T-helper 2 cell treated with Interferon-gamma antibody and Interleukin-4, amounts not matched to agents 100 ng/mL and 5 ng/mL, for 36 hours (primary cell): ENCODE data around the gene ZBTB7C. TPM values are rescaled to one million over a fixed set of nuclear protein-coding genes. Genes with fewer than 3 reads are reported as not detected.

ENCODE experiments used
- intact Hi-C: fragments of 100-400 bp; cut with micrococcal nuclease; formaldehyde crosslinking; loops from one replicate; pipeline ENCODE4 v1.15.1; 2023
- total RNA-seq: library from RNA; stranded (reverse); gene quantifications from 2 replicates; pipeline ENCODE4 v1.2.3, GENCODE V29; 2022

The ZBTB7C gene
- total RNA-seq, 1 donor from 2014 or later = 0.11 TPM

GRCh38 chr18:48219037-48219809 is 190.0 kb downstream of the ZBTB7C start:
- intact Hi-C loops = loop anchor here (10.0 kb wide), 1 partner anchor 54 kb away; no protein-coding TSS in a partner anchor

- intact Hi-C loops = loop anchor here (10.0 kb wide), 1 partner anchor 54 kb away; no protein-coding TSS in a partner anchor
Measured at GRCh38 chr18:48218285-48219022, 190.7 kb downstream of the ZBTB7C start.

- intact Hi-C loops = loop anchor here (10.0 kb wide), 1 partner anchor 53 kb away; no protein-coding TSS in a partner anchor
Measured at GRCh38 chr18:48217258-48218250, 191.6 kb downstream of the ZBTB7C start.

- intact Hi-C loops = loop anchor here (10.0 kb wide), 1 partner anchor 52 kb away; no protein-coding TSS in a partner anchor
Measured at GRCh38 chr18:48216639-48217257, 192.4 kb downstream of the ZBTB7C start.

GRCh38 chr18:48215876-48216638 is 193.1 kb downstream of the ZBTB7C start:
- intact Hi-C loops = loop anchor here (10.0 kb wide), 1 partner anchor 51 kb away; no protein-coding TSS in a partner anchor

DNA sequence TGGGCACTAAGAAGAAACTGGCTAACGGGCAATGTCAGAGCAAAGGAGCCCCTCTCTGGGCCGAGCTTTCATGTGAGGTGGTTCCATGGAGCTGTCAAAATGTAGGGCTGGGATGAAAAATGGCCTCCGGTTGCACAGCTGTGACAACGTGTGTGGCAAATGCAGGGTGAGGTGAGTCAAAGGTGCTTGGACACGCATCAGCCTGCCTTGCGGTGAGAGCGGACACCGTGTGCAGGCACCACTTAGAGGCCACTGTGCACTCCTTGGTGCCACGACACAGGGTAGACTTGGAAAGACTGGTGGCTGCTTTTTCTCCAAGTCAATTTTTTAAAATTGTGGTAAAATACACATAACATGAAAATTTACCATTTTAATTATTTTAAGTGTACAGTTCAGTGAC is 195.4 kb downstream of the ZBTB7C start:
- intact Hi-C loops = loop anchor here (10.0 kb wide), 1 partner anchor 49 kb away; no protein-coding TSS in a partner anchor

DNA sequence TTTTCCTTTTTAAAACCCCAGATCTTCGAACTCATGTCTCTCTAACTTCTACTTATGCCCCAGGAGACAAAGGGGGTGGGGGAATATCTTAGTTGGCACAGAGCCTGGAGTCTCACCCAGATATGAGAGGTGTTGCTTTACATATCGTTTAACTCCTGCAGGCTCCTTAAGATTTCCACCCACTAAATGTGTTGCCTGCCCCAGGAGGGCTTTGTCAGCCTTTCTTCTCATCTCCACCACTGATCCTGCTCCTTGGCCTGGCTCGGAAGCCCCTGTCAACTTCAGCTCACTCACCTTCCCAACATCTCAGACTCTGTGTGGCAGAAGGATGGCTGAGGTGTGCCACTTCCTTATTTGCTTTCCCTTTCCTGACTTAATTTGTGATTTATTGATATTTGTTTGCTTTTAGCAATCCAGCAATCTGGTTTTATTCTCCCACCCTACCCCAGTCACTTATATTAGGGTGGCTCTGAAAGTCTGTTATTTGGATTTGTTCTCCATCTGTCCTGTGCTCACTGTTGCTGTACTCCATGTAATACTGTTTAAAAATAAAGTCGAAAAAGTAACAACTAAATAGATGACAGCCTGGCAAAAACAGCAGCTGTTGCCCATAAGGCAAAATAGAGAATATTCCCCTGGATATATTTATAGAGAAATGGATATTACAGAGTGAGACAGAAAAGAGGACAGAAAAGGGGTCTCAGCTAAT is 200.6 kb downstream of the ZBTB7C start:
- intact Hi-C loops = no loop called here

DNA sequence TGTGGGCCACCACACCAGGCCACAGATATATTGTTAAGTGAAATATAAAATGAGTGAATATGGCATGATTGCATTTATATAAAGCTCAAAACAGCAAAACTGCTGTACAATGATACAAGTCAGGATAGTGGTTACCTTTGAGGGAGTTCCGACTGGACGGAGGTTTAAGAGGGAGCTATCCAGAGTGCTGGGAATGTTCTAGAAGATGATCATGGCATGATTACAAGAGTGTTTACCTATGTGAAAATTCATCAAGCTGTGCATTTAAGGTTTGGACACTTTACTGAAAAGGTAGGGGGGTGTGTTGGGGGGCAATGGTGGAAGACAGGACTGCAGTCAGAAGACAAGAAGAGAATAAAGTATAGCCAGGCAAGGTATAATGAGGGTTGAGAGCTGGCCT is 201.4 kb downstream of the ZBTB7C start:
- intact Hi-C loops = no loop called here

DNA sequence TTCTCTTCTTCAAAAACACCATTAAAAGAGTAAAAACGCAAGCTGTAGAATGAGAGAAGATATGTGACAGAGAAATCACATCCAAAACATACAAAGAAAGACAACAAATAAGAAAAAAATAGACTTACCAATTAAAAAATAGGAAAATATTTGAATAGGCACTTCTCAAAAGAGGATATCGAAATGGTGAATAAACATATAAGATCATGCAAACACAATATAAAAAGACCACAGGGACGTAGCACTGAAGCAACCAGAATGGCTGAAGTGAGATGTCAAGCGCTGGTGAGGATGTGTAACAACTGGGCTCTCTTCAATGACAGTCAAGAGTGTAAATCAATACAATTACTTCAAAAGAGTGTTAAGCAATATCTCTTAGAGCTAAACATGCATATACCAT is 202.3 kb downstream of the ZBTB7C start:
- intact Hi-C loops = no loop called here

DNA sequence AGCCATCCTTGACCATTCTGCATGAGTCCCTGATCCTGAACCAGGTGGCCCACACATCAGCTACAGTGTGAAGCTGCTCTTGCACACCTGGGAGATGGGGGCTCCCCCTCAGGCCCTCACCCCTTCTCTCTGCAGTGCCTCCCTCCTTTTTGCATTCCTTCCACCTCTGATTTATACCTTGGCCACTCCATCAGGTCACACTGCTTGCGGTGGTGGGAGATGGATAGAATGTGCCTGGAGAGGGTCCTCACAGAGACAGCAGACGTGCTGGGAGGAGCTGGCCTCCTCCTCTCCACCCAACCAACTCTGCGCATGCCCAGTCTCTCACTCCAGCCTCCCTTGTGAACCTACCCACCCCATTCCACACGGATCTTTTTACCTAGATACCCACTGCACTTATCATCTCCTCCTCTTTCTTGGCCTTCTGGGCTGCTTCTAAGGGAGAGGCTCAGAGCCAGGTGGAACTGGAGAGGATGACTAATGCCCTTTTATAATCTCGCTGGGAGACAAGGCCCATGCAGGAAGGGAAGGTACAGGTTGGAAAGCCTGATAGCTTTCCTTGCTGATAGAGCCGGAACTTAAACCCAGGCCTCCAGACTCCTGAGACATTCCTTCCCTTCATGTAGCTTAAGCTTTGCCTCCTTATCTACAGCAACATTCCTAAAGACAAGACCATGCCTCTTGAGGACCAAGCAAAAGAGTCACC is 205.1 kb downstream of the ZBTB7C start:
- intact Hi-C loops = no loop called here

- intact Hi-C loops = no loop called here
Measured at GRCh38 chr18:48203288-48203945, 205.8 kb downstream of the ZBTB7C start.

DNA sequence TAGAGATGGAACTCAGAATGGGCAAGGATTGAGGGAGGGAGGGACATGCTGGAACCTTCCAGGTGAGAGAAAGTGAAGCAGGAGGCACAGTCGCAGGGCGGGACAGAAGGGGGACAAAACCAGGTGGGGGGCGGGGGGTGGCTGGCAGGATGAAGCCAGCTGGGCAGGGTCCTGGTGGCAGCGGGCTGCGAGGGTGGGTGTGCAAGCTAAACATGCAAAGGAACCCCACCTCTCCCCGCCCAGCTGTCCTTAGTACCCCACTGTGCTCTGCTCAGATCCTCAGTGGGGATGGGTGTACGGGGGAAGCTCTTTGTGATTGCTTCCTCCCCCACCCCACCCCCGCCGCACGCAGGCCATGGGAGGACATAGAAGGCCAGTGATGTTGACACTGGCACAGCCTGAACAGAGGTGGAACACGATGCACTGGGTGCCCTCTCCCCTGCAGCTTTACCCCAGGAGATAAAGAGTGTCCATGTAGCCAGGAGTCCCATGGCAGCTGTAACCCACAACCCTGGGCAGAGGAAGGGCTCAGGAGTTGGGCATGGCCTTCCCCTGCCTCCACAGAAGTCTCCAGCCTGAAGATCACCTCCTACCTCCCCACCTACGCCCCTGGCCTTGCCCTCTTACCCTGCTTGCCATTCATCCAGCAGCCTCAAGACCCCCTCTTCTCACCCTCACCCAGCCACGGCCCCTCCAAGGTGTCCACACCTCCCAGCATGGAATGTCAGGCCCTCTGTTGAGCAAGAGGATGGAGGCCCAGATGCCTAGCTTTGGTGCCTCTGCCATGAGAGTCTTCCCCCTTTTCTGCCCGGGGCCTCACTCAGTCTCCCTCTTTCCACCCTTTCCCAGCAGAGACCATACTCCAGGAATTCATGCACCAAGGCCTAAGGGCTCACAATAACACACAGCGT is 206.6 kb downstream of the ZBTB7C start:
- intact Hi-C loops = no loop called here

DNA sequence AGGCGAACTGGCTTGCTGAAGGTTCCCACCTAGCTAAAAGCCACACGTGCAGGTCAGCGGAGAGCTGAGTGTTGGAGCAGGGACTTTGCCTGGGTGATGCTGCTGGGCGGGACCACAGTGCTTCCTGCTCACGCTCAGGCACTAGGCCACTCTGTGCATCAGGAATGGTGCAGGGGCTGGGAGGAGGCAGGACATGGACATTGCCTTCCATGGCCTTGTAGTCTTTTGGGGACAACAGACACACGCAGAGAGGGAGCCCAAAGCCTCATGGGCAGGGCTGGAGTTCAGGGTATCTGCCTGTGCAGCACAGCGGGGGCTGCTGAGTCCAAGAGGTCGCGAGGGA is 207.2 kb downstream of the ZBTB7C start:
- intact Hi-C loops = no loop called here

GRCh38 chr18:48201337-48202005 is 207.7 kb downstream of the ZBTB7C start:
- intact Hi-C loops = no loop called here

- intact Hi-C loops = no loop called here
Measured at GRCh38 chr18:48200631-48201336, 208.4 kb downstream of the ZBTB7C start.

DNA sequence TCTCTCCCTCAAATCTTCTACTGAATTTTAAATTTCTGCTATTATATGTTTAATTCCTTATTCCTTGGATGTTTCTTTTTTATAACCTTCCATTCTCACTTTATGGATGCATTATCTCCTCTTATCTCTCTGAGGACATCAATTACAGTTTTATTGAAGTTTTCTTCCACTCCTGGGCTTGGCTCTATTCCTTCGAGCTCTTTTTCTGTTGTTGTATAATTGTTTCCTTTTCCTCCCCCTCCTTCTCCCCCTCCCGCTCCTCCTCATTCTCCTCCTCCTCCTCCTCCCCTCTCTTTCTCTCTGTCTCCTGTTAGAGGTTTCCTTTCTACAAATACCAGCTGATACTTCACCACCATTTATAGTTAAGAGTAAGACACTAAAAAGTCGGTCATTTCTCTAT is 209.8 kb downstream of the ZBTB7C start:
- intact Hi-C loops = no loop called here
